T47D (cell line): ENCODE measurements around the gene ZNF641.

ENCODE experiments used
- DNase-seq, 2 experiments: peaks; one replicate each; pipeline versions ENCODE4 v3.0.0 to v3.0.0-alpha.2; 2011 to 2012; ENCODE audit warnings: low read depth in 1 of 2, low spot score in 1 of 2
- JUND ChIP-seq: IDR thresholded peaks from 2 replicates; pipeline ENCODE4 v1.6.1; 2012; ENCODE audit warnings: low read depth
- in situ Hi-C: cut with HindIII; loops from 2 replicates; pipeline ENCODE4 v1.10.0; 2016; ENCODE audit warnings: low sequenced_read_pairs, low pct_unique_long_range_greater_than_20kb

The ZNF641 gene

DNA sequence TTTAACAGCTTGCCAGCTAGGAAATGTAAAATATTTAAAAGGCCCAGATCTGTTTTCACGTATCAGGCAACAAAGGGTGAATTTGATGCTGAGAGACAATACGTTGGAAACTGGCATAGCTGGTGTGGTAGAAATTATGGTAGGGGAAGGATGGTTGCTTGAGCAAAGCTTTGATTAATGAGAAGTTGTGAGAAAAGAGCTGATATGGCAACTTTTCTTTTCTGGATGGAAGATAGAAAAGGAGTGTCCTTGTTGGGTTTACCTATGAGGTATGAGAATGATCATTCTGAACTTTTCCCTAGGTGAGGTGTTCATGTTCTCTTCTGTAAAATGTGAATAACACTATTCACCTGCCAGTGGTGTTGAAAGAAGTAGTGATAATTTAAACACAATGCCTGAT is 34.2 kb downstream of the ZNF641 start:
- TF ChIP-seq JUND, result no peak
- DNase-seq, result no peak
- in situ Hi-C loops, result no loop called here

GRCh38 chr12:48311313-48311712 is 39.4 kb downstream of the ZNF641 start:
- DNase-seq, result no peak
- no peak for TF ChIP-seq JUND
- in situ Hi-C loops, result no loop called here

GRCh38 chr12:48307269-48307668 is 43.5 kb downstream of the ZNF641 start:
- TF ChIP-seq JUND, result no peak
- DNase-seq, result no peak
- in situ Hi-C loops, result no loop called here

GRCh38 chr12:48305190-48305589 is 45.5 kb downstream of the ZNF641 start:
- in situ Hi-C loops, result no loop called here
- TF ChIP-seq JUND, result no peak
- no peak for DNase-seq

DNA sequence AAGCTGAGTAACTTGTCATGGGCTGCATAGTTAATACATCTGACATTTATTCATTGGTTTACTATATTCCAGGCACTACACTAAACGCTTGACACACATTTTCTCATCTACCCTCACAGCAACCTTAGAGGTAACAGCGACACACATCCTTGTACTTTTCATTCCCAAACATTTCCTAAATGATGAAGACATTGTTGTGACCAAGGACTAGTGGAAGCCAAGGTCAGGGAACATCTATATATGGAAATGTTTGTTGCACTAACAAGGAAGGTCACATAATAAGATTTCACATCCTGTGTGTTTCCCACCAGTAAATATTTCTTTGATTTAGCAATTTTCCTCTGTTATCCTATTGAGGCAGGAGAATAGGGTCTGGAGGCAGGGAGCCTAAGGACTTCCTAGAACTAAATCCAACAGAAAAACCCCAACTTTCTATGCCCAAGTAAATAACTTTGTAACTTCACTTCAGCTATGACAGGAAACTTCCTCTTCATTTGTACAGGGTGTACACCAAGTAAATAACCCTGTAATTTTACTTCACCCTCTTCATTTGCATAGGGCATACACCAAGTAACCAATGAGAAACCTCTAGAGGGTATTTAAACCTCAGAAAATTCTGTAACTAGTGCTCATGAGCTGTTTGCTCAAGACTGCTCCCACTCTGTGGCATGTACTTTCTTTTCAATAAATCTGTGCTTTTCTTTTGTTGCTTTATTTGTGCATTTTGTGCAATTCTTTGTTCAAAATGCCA is 48.4 kb downstream of the ZNF641 start:
- TF ChIP-seq JUND, result no peak

DNA sequence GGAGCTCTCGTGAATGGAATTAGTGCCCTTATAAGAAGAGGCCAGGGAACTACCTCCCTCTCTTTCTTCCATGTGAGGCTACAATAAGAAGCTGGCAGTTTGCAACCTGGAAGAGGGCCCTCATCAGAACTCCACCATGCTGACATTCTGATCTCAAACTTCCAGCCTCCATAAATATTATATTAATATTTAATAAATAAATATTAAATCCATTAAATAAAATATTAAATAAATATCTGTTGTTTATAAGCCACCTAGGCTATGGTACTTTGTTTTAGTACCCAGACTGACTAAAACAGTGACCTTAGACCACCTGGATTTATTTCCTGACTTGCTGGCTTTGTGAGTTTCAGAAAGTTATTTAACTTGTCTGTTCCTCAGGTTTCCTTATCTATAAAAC is 49.9 kb downstream of the ZNF641 start:
- in situ Hi-C loops, result no loop called here

More for the DNA sequence above, 48.4 kb downstream of the ZNF641 start:
- in situ Hi-C loops, result no loop called here
- DNase-seq, result no peak

DNA sequence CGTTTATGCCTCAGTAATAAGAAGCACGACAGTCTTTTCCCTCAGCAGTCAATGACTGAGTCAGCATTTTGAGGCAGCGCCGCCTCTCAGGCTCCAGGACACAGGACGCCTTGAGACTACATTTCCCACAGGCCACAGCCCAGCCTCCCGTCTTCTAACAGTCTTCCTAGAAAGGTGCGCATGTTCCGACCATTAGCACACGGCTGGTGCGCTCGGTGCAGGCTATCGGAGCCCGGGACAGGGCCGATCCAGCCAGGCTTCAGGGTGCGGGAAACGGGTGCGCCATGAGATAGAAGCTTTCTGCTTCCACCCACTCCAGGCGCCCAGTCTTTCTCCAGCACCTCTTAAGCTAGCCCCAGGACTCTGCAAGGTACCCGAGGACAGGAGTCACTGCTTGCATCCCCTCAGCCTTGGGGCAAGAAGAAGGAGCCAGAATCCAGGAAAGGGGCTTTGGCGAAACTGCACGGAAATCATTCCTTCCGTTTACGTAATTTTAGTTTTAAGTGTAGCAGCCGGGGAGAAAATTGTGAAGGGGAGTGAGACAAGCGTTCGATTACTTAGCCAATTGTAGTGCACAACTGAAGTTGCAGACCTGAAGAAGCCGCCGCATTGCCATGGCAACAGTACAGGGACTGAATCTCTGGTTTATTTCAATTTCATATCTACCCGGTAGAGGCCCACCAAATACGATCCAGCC is 54.0 kb downstream of the ZNF641 start:
- peak; percentile 56 to 88 for DNase-seq
- in situ Hi-C loops, result no loop called here
- no peak for TF ChIP-seq JUND

More for the DNA sequence above, 49.9 kb downstream of the ZNF641 start:
- DNase-seq, result no peak
- TF ChIP-seq JUND, result no peak

- no peak for TF ChIP-seq JUND
- in situ Hi-C loops, result no loop called here
- DNase-seq, result no peak
These were observed 58.7 kb downstream of the ZNF641 start for GRCh38 chr12:48292040-48292439.

DNA sequence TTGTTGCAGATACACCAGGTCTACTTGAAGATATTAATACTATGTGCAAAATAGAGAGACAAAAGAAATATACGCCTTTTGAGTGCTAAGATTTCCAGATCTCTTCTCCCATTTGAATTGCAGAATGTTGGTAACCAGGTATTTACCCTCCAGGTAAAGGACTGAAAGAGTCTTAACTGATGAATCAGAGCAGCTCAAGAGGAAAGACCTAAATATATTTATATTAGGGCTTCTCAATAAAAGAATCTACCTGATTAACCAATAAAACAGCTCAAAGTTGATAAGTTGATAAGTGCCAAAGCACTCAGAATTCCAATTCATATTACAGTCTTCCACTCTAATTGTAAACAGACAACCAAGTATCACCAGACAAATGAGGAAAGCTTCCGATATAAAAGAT is 59.2 kb downstream of the ZNF641 start:
- peak in 1 of 2 experiments; percentile 36 for DNase-seq
- in situ Hi-C loops, result no loop called here
- TF ChIP-seq JUND, result no peak

- in situ Hi-C loops, result no loop called here
- DNase-seq, result peak in 1 of 2 experiments; percentile 6
- no peak for TF ChIP-seq JUND
These were observed 62.1 kb downstream of the ZNF641 start for GRCh38 chr12:48288387-48289268.
